Measurements from ENCODE around the gene SEC14L2.

- TF ChIP-seq CTCF (IDR thresholded peaks at IDR 0.05) (no peak), EZH2 (IDR thresholded peaks at IDR 0.05; ENCODE audit: borderline replicate concordance, insufficient read depth, low read depth, low read length, poor library complexity, severe bottlenecking) (no peak)
These were observed 62.6 kb downstream of the SEC14L2 start for GRCh38 chr22:30459181-30460052.
